Tibial nerve (tissue), 4 donors: ENCODE results near the gene PHF19.

Experiments used
- EP300 ChIP-seq, 2 donors: sonication (generic); formaldehyde crosslinking; IDR thresholded peaks; one replicate each; pipeline ENCODE4 v1.6.1; 2017; ENCODE audit warnings: antibody characterized with exemption in 2 of 2, mild to moderate bottlenecking in 1 of 2
- POLR2A ChIP-seq, 2 donors: fragments of 450-650 bp; IDR thresholded peaks; one replicate each; pipeline ENCODE4 v1.6.1; 2017; ENCODE audit warnings: antibody characterized with exemption in 2 of 2, mild to moderate bottlenecking in 2 of 2, moderate library complexity in 2 of 2
- TF ChIP-seq, protein P1 (sequence below), 5 experiments: fragments of 200-600 bp in 3 of 5; fragments of 450-650 bp in 2 of 5; sonication (generic) in 3 of 5; IDR thresholded peaks; one replicate each; pipeline ENCODE4 v1.5.1; 2016 to 2019; ENCODE audit warnings: antibody characterized with exemption in 5 of 5, mild to moderate bottlenecking in 3 of 5, moderate library complexity in 2 of 5

DNA sequence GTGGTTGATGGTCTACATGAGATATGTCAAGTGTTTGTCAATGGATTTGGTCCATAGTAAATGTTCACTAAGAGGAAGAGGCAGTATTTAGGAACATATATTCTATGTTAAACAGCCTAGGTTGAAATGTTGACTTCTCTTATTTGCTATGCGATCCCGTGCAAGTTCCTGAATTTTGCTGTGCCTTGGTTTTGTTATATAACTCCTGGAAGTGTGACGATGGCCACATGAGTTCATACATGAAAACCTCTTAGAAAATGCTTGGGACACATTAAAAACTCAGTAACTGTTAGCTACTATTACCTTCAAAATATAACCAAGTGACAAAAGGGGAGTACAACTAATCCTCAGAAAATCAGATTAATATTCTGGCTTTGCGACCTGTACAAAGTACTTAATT, 61.9 kb downstream of the PHF19 start:
- TF ChIP-seq, protein P1, sequence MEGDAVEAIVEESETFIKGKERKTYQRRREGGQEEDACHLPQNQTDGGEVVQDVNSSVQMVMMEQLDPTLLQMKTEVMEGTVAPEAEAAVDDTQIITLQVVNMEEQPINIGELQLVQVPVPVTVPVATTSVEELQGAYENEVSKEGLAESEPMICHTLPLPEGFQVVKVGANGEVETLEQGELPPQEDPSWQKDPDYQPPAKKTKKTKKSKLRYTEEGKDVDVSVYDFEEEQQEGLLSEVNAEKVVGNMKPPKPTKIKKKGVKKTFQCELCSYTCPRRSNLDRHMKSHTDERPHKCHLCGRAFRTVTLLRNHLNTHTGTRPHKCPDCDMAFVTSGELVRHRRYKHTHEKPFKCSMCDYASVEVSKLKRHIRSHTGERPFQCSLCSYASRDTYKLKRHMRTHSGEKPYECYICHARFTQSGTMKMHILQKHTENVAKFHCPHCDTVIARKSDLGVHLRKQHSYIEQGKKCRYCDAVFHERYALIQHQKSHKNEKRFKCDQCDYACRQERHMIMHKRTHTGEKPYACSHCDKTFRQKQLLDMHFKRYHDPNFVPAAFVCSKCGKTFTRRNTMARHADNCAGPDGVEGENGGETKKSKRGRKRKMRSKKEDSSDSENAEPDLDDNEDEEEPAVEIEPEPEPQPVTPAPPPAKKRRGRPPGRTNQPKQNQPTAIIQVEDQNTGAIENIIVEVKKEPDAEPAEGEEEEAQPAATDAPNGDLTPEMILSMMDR (IDR thresholded peaks at IDR 0.05) = no peak
- TF ChIP-seq EP300 (IDR thresholded peaks at IDR 0.05) (no peak), POLR2A (IDR thresholded peaks at IDR 0.05) (no peak)
